ENCODE results near the gene ULBP1. TPM values are rescaled to one million over a fixed set of nuclear protein-coding genes. Genes with fewer than 3 reads are reported as not detected.

Gene ULBP1
- total RNA-seq, 1 experiment from 2014 or later, result 0.81 TPM

- Mint-ChIP-seq H3K4me3 (no peak overlapping the region), H3K9me3 (no peaks in the 10 kb centered on the region), H3K27me3 (ENCODE audit: low read depth) (peaks cover 83% of the 10 kb centered on the region), H3K4me1 (peaks cover 14% of the 10 kb centered on the region), H3K27ac (no peak overlapping the region), H3K36me3 (no peaks in the 10 kb centered on the region)
- no peak for ATAC-seq
- no peak for DNase-seq (ENCODE audit: low spot score)
- ChIA-PET POLR2A (interaction anchor here (1.4 kb wide), 1 partner anchor 11 kb away, joined by 4 read pairs; no protein-coding TSS in a partner anchor), CTCF (interaction anchor here (0.5 to 1.6 kb wide), 4 partner anchors 12 to 173 kb away, joined by 3 to 7 read pairs (median 4); no protein-coding TSS in a partner anchor)
- TF ChIP-seq NFYB (CRISPR knock-in tag; conservative IDR thresholded peaks at IDR 0.05; ENCODE audit: low read depth), result no peak
- TF ChIP-seq HMGA2 (CRISPR knock-in tag; IDR thresholded peaks at IDR 0.05), result no peak
- TF ChIP-seq ZNF416 (CRISPR knock-in tag; IDR thresholded peaks at IDR 0.05), result no peak
- TF ChIP-seq ZBTB21 (CRISPR knock-in tag; IDR thresholded peaks at IDR 0.05; ENCODE audit: borderline replicate concordance), result no peak
- no peak for TF ChIP-seq AFF4 (CRISPR knock-in tag; IDR thresholded peaks at IDR 0.05; ENCODE audit: borderline replicate concordance)
- no peak for TF ChIP-seq NR1H2 (CRISPR knock-in tag; IDR thresholded peaks at IDR 0.05)
- no peak for TF ChIP-seq E2F4 (CRISPR knock-in tag; IDR thresholded peaks at IDR 0.05; ENCODE audit: borderline replicate concordance, low read depth)
- no peak for TF ChIP-seq MYBL2 (CRISPR knock-in tag; IDR thresholded peaks at IDR 0.05)
- no peak for TF ChIP-seq FOXK1 (CRISPR knock-in tag; IDR thresholded peaks at IDR 0.05)
- no peak for TF ChIP-seq MAX (CRISPR knock-in tag; IDR thresholded peaks at IDR 0.05)
- TF ChIP-seq IRF2 (CRISPR knock-in tag; IDR thresholded peaks at IDR 0.05; ENCODE audit: borderline replicate concordance, low read depth), result no peak
- TF ChIP-seq ZBTB43 (CRISPR knock-in tag; IDR thresholded peaks at IDR 0.05), result no peak
- TF ChIP-seq E2F5 (CRISPR knock-in tag; IDR thresholded peaks at IDR 0.05), result no peak
- no peak for TF ChIP-seq ZNF317 (CRISPR knock-in tag; IDR thresholded peaks at IDR 0.05; ENCODE audit: borderline replicate concordance, low read depth)
- TF ChIP-seq EMX1 (CRISPR knock-in tag; IDR thresholded peaks at IDR 0.05), result no peak
- TF ChIP-seq CREM (CRISPR knock-in tag; IDR thresholded peaks at IDR 0.05), result no peak
- TF ChIP-seq JUN (CRISPR knock-in tag; IDR thresholded peaks at IDR 0.05), result no peak
- no peak for TF ChIP-seq PREB (CRISPR knock-in tag; IDR thresholded peaks at IDR 0.05; ENCODE audit: borderline replicate concordance)
- TF ChIP-seq IRF1 (CRISPR knock-in tag; IDR thresholded peaks at IDR 0.05), result no peak
- no peak for TF ChIP-seq RORB (CRISPR knock-in tag; IDR thresholded peaks at IDR 0.05)
Observed at GRCh38 chr6:149995235-149995750, 31.6 kb downstream of the ULBP1 start.

All from WTC11 (cell line).